ENCODE results near the gene FBXO10.
"Not testable (repeated sequence)": the region's sequence is repeated elsewhere in the genome, so short reads cannot be mapped to it uniquely, and the experiment has no call there.

FBXO10 gene

GRCh38 chr9:37486256-37486615 lies 89.9 kb downstream of the FBXO10 start:
- Histone ChIP-seq H3K36me3 (replicated peaks; ENCODE audit: low read depth, low read length) (peaks cover 20% of the 10 kb centered on the region), H2AFZ (ENCODE audit: low read depth, low read length) (peak overlapping the region; percentile 50; the same call in 1 of the 2 replicates), H3K27ac (ENCODE audit: low read length) (peak overlapping the region; percentile 23; the same call in 1 of the 2 replicates)

GRCh38 chr9:37485389-37486255 lies 90.6 kb downstream of the FBXO10 start, which contains the start of gene POLR1E:
POLR1E (plus strand) TSS chr9:37485948; CDS start chr9:37486048, 100 bp downstream.
- peaks cover 6% of the 10 kb centered on the region; the same call in 1 of the 2 replicates for H3K27me3 ChIP-seq (ENCODE audit: low read depth, low read length)
- H3K27ac ChIP-seq (ENCODE audit: low read length) = peak within 1 kb of the TSS; percentile 25; the same call in 1 of the 2 replicates
- peaks cover 20% of the 10 kb centered on the region for H3K36me3 ChIP-seq (replicated peaks; ENCODE audit: low read depth, low read length)
- no peaks in the 10 kb centered on the region for H3K9me3 ChIP-seq (ENCODE audit: insufficient read depth, low read length)
- TF ChIP-seq EZH2phosphoT487 (IDR thresholded peaks at IDR 0.05; ENCODE audit: low read depth) = no peak
- no peak for TF ChIP-seq CTCF (IDR thresholded peaks at IDR 0.05; ENCODE audit: low read depth, low read length)
- H3K4me3 ChIP-seq (ENCODE audit: low read length) = peak within 1 kb of the TSS; percentile 98
- peak within 1 kb of the TSS; percentile 92 for H3K9ac ChIP-seq (ENCODE audit: low read length)
- H3K4me2 ChIP-seq (ENCODE audit: low read length) = peak within 1 kb of the TSS; percentile 96
- peaks cover 18% of the 10 kb centered on the region for H3K4me1 ChIP-seq (ENCODE audit: low read length)
- H2AFZ ChIP-seq (ENCODE audit: low read depth, low read length) = peak within 1 kb of the TSS; percentile 72
- no peaks in the 10 kb centered on the region for H4K20me1 ChIP-seq (ENCODE audit: insufficient read depth, low read length)
- H3K79me2 ChIP-seq (ENCODE audit: low read length) = peaks cover 35% of the 10 kb centered on the region

More at GRCh38 chr9:37486256-37486615, 89.9 kb downstream of the FBXO10 start:
- Histone ChIP-seq H3K4me3 (ENCODE audit: low read length) (peak overlapping the region; percentile 98), H3K4me2 (ENCODE audit: low read length) (peak overlapping the region; percentile 96), H3K9ac (ENCODE audit: low read length) (peak overlapping the region; percentile 92), H3K4me1 (ENCODE audit: low read length) (peaks cover 18% of the 10 kb centered on the region), H3K9me3 (ENCODE audit: insufficient read depth, low read length) (no peaks in the 10 kb centered on the region), H3K27me3 (ENCODE audit: low read depth, low read length) (peaks cover 6% of the 10 kb centered on the region; the same call in 1 of the 2 replicates), H3K79me2 (ENCODE audit: low read length) (peaks cover 35% of the 10 kb centered on the region), H4K20me1 (ENCODE audit: insufficient read depth, low read length) (no peaks in the 10 kb centered on the region)
- no peak for TF ChIP-seq CTCF (IDR thresholded peaks at IDR 0.05; ENCODE audit: low read depth, low read length)
- no peak for TF ChIP-seq EZH2phosphoT487 (IDR thresholded peaks at IDR 0.05; ENCODE audit: low read depth)

GRCh38 chr9:37480759-37481158 lies 95.4 kb downstream of the FBXO10 start:
- Histone ChIP-seq H3K27ac (ENCODE audit: low read length) (no peak overlapping the region), H3K9me3 (ENCODE audit: insufficient read depth, low read length) (no peaks in the 10 kb centered on the region), H3K27me3 (ENCODE audit: low read depth, low read length) (peaks cover 10% of the 10 kb centered on the region), H2AFZ (ENCODE audit: low read depth, low read length) (no peak overlapping the region), H3K79me2 (ENCODE audit: low read length) (peaks cover under 1% of the 10 kb centered on the region), H3K4me2 (ENCODE audit: low read length) (no peak overlapping the region), H3K4me1 (ENCODE audit: low read length) (peaks cover 22% of the 10 kb centered on the region), H3K4me3 (ENCODE audit: low read length) (no peak overlapping the region), H3K36me3 (replicated peaks; ENCODE audit: low read depth, low read length) (no peaks in the 10 kb centered on the region), H3K9ac (ENCODE audit: low read length) (no peak overlapping the region), H4K20me1 (ENCODE audit: insufficient read depth, low read length) (no peaks in the 10 kb centered on the region)
- TF ChIP-seq EZH2phosphoT487 (IDR thresholded peaks at IDR 0.05; ENCODE audit: low read depth) (no peak), CTCF (IDR thresholded peaks at IDR 0.05; ENCODE audit: low read depth, low read length) (no peak)

GRCh38 chr9:37477987-37478619 lies 98.1 kb downstream of the FBXO10 start:
- H2AFZ ChIP-seq (ENCODE audit: low read depth, low read length); H3K36me3 ChIP-seq (replicated peaks; ENCODE audit: low read depth, low read length); H3K9ac ChIP-seq (ENCODE audit: low read length); H3K27me3 ChIP-seq (ENCODE audit: low read depth, low read length); H4K20me1 ChIP-seq (ENCODE audit: insufficient read depth, low read length); H3K79me2 ChIP-seq (ENCODE audit: low read length); H3K27ac ChIP-seq (ENCODE audit: low read length): not testable (repeated sequence)
- Histone ChIP-seq H3K4me3 (ENCODE audit: low read length) (0 out of 2 replicates have a peak overlapping the region, but pooled peaks have one; percentile 40), H3K4me1 (ENCODE audit: low read length) (peaks cover 16% of the 10 kb centered on the region), H3K9me3 (ENCODE audit: insufficient read depth, low read length) (peaks cover 14% of the 10 kb centered on the region), H3K4me2 (ENCODE audit: low read length) (peak overlapping the region; percentile 63)

- not testable (repeated sequence) for H4K20me1 ChIP-seq (ENCODE audit: insufficient read depth, low read length); H3K36me3 ChIP-seq (replicated peaks; ENCODE audit: low read depth, low read length); H3K27me3 ChIP-seq (ENCODE audit: low read depth, low read length); H3K79me2 ChIP-seq (ENCODE audit: low read length); H3K9ac ChIP-seq (ENCODE audit: low read length); H3K27ac ChIP-seq (ENCODE audit: low read length); H2AFZ ChIP-seq (ENCODE audit: low read depth, low read length)
- peaks cover 16% of the 10 kb centered on the region for H3K4me1 ChIP-seq (ENCODE audit: low read length)
- H3K9me3 ChIP-seq (ENCODE audit: insufficient read depth, low read length) = peaks cover 14% of the 10 kb centered on the region
- 0 out of 2 replicates have a peak overlapping the region, but pooled peaks have one; percentile 40 for H3K4me3 ChIP-seq (ENCODE audit: low read length)
- H3K4me2 ChIP-seq (ENCODE audit: low read length) = peak overlapping the region; percentile 63
Observed at GRCh38 chr9:37477443-37477842, 98.7 kb downstream of the FBXO10 start.

Data from OCI-LY3 (cell line).